Fibroblast of lung (primary cell): ENCODE data around the gene HDAC10. TPM values are rescaled to one million over a fixed set of nuclear protein-coding genes. Genes with fewer than 3 reads are reported as not detected.

Experiments
- DNase-seq, 2 donors: peaks; one replicate each; pipeline versions ENCODE4 v3.0.0 to v3.0.0-alpha.2; 2010; ENCODE audit warnings: low read depth in 2 of 2
- H2AFZ ChIP-seq: 2 replicates; pipeline ENCODE4 v1.5.1; 2012; ENCODE audit warnings: low read length, control low read depth, inconsistent platforms
- H3K27ac ChIP-seq: 2 replicates; pipeline ENCODE4 v1.5.1; 2011; ENCODE audit warnings: low read length, control low read depth; ENCODE audit not compliant: insufficient read depth
- H3K27me3 ChIP-seq: 2 replicates; pipeline ENCODE4 v1.5.1; 2011; ENCODE audit warnings: mild to moderate bottlenecking, low read length; ENCODE audit not compliant: control insufficient read depth, insufficient read depth
- H3K36me3 ChIP-seq: 2 replicates; pipeline ENCODE4 v1.5.1; 2011; ENCODE audit warnings: low read length; ENCODE audit not compliant: control insufficient read depth, insufficient read depth
- H3K4me1 ChIP-seq: 2 replicates; pipeline ENCODE4 v1.5.1; 2011; ENCODE audit warnings: low read length; ENCODE audit not compliant: control insufficient read depth, insufficient read depth; ENCODE audit errors: extremely low read depth
- H3K4me2 ChIP-seq: 2 replicates; pipeline ENCODE4 v1.5.1; 2011; ENCODE audit warnings: low read length, control low read depth; ENCODE audit not compliant: insufficient read depth; ENCODE audit errors: extremely low read depth
- H3K4me3 ChIP-seq, 4 experiments: fragments of 200-600 bp in 1 of 4; sonication (generic) in 1 of 4; replicated peaks in 1 of 4; 2 replicates each; pipeline ENCODE4 v1.5.1; 2011 to 2016; ENCODE audit warnings: low read length in 4 of 4, low read depth in 3 of 4, mild to moderate bottlenecking in 3 of 4, control low read depth in 2 of 4, inconsistent platforms in 1 of 4, mixed read lengths in 1 of 4; ENCODE audit not compliant: insufficient read depth in 1 of 4; ENCODE audit errors: control extremely low read depth in 1 of 4
- H3K79me2 ChIP-seq: 2 replicates; pipeline ENCODE4 v1.5.1; 2012; ENCODE audit warnings: mild to moderate bottlenecking, low read length, inconsistent platforms; ENCODE audit not compliant: control insufficient read depth, insufficient read depth
- H3K9ac ChIP-seq: 2 replicates; pipeline ENCODE4 v1.5.1; 2011; ENCODE audit warnings: mild to moderate bottlenecking, low read length, control low read depth; ENCODE audit not compliant: insufficient read depth
- H3K9me3 ChIP-seq: 2 replicates; pipeline ENCODE4 v1.5.1; 2012; ENCODE audit warnings: low read depth, low read length; ENCODE audit not compliant: control insufficient read depth, insufficient read depth
- H4K20me1 ChIP-seq: 2 replicates; pipeline ENCODE4 v1.5.1; 2011; ENCODE audit warnings: low read length; ENCODE audit not compliant: control insufficient read depth, insufficient read depth; ENCODE audit errors: extremely low read depth
- CTCF ChIP-seq, 2 donors: IDR thresholded peaks in 1 of 2; conservative IDR thresholded peaks in 1 of 2; 1 replicate in 1 of 2; 2 replicates in 1 of 2; pipeline ENCODE4 v1.5.1; 2011 to 2012; ENCODE audit warnings: low read length in 2 of 2, control low read depth in 1 of 2, inconsistent platforms in 1 of 2, low read depth in 1 of 2, mild to moderate bottlenecking in 1 of 2
- EZH2 ChIP-seq: IDR thresholded peaks from 2 replicates; pipeline ENCODE4 v1.5.1; 2012; ENCODE audit warnings: low read length, control low read depth, mild to moderate bottlenecking; ENCODE audit errors: missing control alignments
- polyA plus RNA-seq, 2 donors: library from polyadenylated mRNA; depleted of rRNA in 1 of 2; stranded (reverse) in 1 of 2; unstranded in 1 of 2; fragments of >200 nt; gene quantifications; 2 replicates each; pipeline ENCODE4 v1.2.1, GENCODE V29; 2011 to 2012; ENCODE audit warnings: missing spikeins in 1 of 2
- total RNA-seq: library from RNA; depleted of rRNA; stranded (reverse); fragments of >200 nt; gene quantifications from 2 replicates; pipeline ENCODE4 v1.2.1, GENCODE V29; 2014

The HDAC10 gene
- total and polyA plus RNA-seq, 2 donors (not counting 1 experiment from before 2014, with no cell fraction given), result 5.1 to 27.6 TPM

GRCh38 chr22:50299785-50300619, 48.9 kb upstream of the HDAC10 start:
- Histone ChIP-seq H3K4me2 (peak overlapping the region; percentile 51), H3K4me1 (peaks cover 52% of the 10 kb centered on the region), H3K27ac (no peak overlapping the region), H3K36me3 (peaks cover 10% of the 10 kb centered on the region), H3K9ac (peak overlapping the region; percentile 7), H2AFZ (no peak overlapping the region), H4K20me1 (peaks cover 2% of the 10 kb centered on the region), H3K4me3 (peak overlapping the region in 1 of 4 experiments; percentile 40), H3K9me3 (no peaks in the 10 kb centered on the region), H3K79me2 (peaks cover 95% of the 10 kb centered on the region), H3K27me3 (no peaks in the 10 kb centered on the region)
- DNase-seq, result no peak
- TF ChIP-seq EZH2, result no peak
- TF ChIP-seq CTCF (conservative IDR thresholded peaks at IDR 0.05 in 1 of 2, IDR thresholded peaks at IDR 0.05 in 1 of 2; ENCODE audit: low read depth in 1 of 2, low read length in 2 of 2), result no peak

- Histone ChIP-seq H3K4me3 (peak overlapping the region in 1 of 4 experiments; percentile 40), H3K79me2 (peaks cover 96% of the 10 kb centered on the region), H3K4me1 (peaks cover 49% of the 10 kb centered on the region), H3K4me2 (peak overlapping the region; percentile 51), H3K27me3 (no peaks in the 10 kb centered on the region), H3K9ac (no peak overlapping the region), H3K9me3 (no peaks in the 10 kb centered on the region), H2AFZ (no peak overlapping the region), H3K36me3 (peaks cover 6% of the 10 kb centered on the region), H4K20me1 (peaks cover 2% of the 10 kb centered on the region), H3K27ac (no peak overlapping the region)
- TF ChIP-seq CTCF (conservative IDR thresholded peaks at IDR 0.05 in 1 of 2, IDR thresholded peaks at IDR 0.05 in 1 of 2; ENCODE audit: low read depth in 1 of 2, low read length in 2 of 2), result no peak
- TF ChIP-seq EZH2, result no peak
- peak in 1 of 2 donors; percentile 18 for DNase-seq
Observed at GRCh38 chr22:50298937-50299784, 48.1 kb upstream of the HDAC10 start.

GRCh38 chr22:50298266-50298637, 47.2 kb upstream of the HDAC10 start:
- Histone ChIP-seq H4K20me1 (peaks cover 2% of the 10 kb centered on the region), H3K9me3 (no peaks in the 10 kb centered on the region), H3K27me3 (no peaks in the 10 kb centered on the region), H3K79me2 (peaks cover 92% of the 10 kb centered on the region), H3K4me2 (no peak overlapping the region), H2AFZ (no peak overlapping the region), H3K36me3 (peaks cover 7% of the 10 kb centered on the region), H3K4me1 (peaks cover 46% of the 10 kb centered on the region), H3K9ac (no peak overlapping the region), H3K27ac (no peak overlapping the region), H3K4me3 (no peak overlapping the region)
- no peak for DNase-seq
- TF ChIP-seq CTCF (conservative IDR thresholded peaks at IDR 0.05 in 1 of 2, IDR thresholded peaks at IDR 0.05 in 1 of 2; ENCODE audit: low read depth in 1 of 2, low read length in 2 of 2), result no peak
- no peak for TF ChIP-seq EZH2
